ENCODE data around the gene JADE2.
A peak's percentile ranks its signal among the peaks of the same experiment; 100 is the strongest.
"Not testable (repeated sequence)": the region's sequence is repeated elsewhere in the genome, so short reads cannot be mapped to it uniquely, and the experiment has no call there.

Gene JADE2

DNA sequence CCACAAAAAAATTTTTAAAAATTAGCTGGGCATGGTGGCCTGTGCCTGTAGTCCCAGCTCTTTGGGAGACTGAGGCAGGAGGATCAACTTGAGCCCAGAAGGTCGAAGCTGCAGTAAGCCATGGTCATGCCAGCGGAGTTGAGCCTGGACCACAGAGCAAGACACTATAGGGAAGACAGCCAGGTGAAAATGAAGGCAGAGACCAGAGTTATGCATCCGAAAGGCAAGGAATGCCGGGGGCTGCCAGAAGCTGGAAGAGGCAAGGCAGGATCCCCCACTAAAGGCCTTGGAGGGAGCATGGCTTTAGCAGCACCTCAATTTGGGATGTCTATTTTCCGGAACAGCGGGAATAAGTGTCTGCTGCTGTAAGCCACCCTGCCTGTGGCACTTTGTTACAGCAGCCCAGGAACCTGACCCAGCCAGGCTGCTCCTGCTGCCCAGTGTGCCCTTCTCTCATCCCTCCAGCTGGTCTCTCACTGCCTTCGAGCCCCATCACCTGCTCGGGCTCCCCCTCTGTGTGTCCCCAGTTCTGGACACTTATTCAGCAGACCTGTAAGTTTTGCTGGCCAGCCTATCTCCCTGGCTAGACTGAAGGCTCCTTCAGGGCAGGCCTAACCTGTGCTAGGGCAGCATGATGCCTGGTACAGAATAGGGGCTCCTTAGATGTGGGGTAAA, 16.8 kb upstream of the JADE2 start:
- DNase-seq (ENCODE audit: low read depth), result no peak

DNA sequence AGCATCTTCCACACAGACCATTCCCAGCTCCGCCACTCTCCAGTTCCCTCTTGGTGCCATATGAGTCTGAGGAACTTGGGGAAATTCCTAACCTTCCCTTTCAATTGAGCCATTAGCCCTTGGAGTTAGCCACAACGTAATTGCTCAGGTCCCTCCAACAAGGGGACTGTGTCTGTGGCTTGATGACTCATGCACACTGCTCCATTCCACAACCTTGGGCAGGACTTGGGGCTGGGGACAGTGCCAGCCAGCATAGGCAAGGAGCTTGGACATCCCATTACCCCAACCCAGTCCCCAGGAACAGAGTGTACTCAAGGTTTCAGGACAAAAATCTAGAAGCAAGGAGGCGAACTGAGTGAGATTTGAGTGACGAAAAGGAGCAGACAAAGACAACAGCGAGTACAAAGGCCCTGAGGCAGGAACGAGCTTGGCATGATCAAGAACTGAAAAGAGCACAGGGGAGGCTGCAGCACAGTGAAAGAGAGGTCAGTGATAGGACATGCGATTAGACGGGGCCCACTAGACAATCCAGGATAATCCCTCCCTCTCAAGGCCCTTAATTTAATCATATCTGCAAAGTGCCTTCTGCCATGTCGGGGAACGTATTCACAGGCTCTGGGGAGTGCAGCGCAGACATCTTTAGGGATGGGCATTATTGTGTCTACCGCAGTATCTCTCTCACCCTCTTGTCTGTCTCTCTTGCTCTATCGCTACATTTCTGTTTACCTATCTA, 16.0 kb upstream of the JADE2 start:
- DNase-seq (ENCODE audit: low read depth), result no peak

DNA sequence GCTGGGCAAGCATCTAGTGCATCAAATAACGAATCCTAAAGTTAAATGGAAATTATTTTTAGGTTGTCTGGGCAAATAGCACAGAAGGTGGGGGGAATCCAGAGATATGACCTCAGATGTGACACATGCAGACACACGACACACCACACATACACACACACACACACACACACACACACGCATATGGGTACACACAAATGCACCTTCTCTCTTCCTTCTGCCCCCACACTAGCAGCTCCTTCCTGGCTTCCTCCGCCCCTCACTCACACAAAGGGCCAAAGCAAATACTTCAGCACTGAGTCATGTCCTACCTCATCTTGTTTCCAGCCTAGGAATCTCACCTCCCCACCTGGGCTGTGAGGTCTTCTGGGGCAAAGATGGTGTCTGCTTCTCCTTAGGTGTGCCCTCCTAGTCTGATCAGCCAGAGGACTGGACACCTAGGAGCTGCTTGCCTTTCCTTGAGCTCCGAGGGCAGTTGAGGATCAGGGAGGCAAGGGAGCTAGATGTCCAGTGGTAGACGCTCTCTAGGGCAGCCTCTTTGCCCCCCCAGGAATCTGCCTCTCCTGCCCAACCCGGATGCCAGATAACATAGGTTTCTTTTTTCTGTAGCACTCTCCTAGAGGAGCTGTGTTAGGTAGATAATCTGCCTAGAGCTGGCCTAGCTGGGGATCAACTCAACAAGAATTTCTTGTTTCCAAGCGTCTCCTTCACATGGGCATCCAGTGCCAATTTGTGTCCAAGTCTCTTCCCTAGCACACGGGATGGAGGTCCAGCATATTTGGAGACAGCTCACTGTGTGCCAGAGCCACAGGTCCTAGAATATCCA, 14.3 kb upstream of the JADE2 start:
- no peak for DNase-seq (ENCODE audit: low read depth)

DNA sequence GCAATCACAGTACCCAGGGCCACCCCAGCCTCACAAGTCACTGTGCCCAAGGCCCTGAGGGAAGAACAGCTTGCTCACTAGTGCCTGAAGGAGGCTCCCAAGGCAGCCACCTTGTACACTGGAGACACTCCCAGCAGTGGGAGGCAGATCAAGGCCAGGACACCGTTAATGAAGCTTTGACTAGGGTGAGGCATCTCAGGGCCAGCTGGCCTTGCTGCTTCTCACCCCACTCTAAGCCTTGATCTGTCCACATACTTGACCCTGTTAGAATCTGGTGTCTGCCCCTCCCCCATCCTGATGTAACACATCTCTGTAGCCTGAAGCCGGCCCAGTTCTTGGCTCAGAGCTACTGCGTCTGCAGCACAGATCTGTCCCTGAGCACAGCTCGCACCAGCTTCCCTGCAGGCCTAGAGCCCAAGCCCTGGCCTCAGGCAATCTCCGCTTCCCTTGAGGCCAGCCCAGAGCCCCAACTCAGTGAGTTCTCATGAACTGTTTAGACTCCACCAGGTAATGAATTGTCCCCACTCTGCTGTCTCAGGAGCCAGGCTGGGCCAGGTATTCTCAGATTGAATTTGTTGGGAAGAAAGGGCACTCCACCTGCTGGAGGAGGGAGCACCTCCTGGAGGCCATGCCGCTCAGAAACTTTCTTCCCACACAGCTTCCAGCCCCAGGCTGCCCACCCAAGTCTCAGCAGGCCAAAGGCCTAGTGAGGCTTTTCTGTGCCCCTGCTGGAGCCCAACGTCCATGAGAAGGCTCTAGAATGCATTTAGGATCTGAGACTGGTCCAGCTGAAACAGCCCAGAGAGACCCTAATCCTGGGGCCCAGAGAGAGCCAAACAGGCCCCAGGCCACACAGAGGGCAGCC, 13.4 kb upstream of the JADE2 start:
- no peak for DNase-seq (ENCODE audit: low read depth)

DNA sequence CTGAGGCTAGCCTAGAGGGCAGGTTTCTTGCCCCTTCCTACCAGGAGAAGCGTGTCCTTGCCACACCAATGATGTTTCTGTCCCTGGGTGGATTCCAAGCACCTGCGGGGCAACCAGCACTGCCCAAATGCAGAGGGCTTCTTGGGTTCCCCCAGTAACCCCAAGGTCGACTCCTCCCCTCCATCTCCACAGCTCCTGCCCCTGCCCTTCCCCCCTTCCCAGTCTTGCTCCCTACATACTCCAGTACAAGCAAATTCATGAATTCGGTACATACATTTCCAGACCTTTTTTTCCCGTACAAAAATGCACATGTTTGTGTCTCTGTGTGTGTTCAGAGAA, 12.8 kb upstream of the JADE2 start:
- no peak for DNase-seq (ENCODE audit: low read depth)

DNA sequence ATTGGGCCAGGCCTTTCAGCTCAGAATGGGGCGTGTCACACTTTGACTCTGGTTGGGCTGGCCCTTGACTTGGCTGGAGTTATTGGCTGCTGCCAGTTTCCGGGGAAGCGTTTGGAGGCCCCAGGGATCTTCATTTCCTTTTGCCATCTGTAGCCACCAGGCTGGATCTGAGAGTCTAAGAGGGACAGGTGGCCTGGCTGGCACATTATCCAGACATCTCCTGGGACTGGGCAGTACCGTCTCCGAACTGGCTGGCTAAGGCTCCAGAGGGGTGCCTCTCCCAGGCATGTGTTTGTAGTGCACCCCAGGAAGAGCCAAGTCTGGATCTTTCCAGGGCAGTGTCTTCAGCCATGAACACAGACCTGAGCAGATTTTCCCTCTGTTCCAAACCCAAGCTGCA, 9.7 kb upstream of the JADE2 start:
- no peak for DNase-seq (ENCODE audit: low read depth)

DNA sequence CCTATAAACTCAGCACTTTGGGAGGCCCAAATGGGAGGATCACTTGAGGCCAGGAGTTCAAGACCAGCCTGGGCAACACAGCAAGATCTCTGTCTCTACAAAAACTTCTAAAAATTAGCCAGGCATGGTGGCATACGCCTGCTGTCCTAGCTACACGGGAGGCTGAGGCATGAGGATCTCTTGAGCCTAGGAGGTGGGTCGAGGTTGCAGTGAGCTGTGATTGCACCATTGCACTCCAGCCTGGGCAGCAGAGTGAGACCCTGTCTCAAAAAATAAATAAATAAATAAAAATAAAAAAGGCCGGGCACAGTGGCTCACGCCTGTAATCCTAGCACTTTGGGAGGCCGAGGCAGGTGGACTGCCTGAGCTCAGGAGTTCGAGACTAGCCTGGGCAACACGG, 8.5 kb upstream of the JADE2 start:
- not testable (repeated sequence) for DNase-seq (ENCODE audit: low read depth)

DNA sequence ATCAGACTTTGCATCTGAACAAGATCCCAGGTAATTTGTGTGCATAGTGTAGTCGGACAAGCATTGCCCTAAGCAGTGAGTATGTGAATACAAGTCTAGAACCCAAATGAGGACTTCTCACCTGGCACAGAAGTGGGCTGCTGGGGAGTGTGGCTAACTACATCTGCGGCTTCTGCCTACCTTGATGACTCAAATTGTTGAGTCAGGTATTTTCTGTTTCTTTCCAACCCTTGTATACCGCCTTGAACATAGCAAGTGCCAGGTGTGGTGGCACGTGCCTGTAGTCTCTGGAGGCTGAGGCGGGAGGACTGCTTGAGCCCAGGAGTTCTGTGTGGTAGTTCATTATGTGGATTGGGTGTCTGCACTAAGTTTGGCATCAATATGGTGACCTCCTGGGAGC, 7.9 kb upstream of the JADE2 start:
- DNase-seq (ENCODE audit: low read depth), result no peak

DNA sequence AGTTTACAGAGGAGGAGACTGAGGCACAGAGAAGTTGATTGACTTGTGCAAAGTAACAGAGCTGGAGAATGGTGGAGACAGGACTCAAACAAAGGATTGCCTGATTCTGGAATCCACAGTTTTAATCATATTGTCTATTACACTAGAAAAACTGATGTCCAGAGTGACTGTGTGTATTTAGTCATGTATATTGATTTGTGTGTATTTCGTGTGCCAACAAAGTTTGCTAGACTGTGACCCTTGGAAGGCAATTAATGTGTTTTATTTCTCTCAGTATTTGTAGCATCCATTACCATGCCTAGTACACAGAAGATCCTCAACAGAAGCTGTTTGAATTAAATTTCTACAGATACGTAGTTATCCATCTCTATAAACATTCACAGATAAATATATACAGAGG, 5.5 kb upstream of the JADE2 start:
- no peak for DNase-seq (ENCODE audit: low read depth)

DNA sequence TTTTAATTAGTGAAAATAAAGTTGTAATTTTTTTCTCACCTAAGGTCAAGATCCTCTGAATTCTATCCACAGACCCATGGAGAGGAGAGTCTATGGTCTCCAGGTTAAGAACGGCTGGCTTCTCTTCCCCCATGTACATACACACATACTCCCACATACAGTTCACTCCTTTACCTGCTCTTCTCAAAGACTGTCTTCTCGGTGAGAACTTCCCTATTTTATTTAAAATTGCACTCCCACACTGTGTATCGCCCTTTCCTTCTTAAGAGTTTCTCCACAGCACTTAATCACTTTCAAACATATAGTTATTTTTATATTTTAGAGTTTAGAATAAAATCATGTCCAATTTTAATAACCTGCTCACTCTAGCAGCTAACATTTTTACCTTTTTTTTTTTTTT, 3.6 kb upstream of the JADE2 start:
- DNase-seq (ENCODE audit: low read depth), result no peak

DNA sequence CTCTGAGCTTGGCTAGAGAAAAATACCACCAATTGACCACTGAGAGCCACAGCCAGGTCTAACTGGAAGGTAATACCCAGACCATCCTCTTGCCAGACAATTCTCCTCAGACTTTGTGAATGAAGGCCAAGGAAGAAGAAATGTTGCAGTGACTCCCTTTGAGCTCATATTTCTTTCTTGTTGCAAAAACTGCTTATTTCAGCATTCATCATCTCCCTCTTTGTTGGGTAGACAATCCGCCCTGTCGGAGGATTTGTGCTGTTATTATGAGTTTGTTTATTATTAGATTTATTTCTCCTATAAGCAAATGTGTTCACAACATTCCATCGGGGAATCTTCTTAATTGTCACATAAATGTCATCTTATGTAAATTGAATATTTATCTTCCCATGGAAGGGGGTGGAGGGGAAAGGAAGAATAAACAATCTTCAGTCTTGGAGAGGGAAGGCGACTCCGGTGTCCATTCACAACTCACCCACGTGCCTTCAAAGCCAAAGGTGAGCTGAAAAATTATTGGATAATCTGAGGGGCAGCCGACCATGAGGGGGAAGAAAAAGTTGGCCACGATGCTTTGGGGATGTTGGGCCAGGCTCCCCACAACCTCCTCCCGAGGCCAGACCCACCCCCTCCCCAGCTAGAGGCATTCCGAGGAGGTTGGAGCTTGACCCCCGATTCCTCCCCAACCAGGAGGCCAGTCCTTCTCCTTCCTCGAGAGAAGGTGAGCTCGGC, 1.8 kb upstream of the JADE2 start:
- no peak for DNase-seq (ENCODE audit: low read depth)

DNA sequence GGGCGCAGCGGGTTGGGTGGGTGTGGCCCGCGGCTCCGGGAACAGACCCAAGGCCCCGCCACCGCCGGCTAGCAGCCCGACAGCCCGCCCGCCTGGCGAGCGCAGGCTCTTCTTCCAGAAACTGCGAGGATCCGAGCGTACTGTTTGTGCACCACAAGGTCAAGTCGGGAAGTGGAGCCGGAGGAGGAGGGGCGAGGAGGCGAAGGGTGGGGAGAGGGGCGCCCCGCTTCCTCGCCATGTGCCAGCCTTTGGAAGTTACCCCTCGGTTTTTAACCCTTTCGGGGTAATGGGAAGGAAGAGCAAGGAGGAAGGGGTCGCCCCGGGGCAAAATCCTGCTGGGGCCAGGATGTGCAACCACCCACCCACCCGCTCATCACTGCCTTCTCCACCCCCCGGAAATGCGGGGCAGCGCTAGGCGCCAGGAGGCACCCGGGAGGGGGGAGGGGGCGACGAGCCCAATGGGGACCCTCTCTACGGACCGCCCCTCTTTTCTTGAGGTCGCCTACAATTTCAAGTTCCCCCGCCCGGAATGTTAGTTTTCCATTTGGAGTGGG, 1.1 kb upstream of the JADE2 start:
- DNase-seq (ENCODE audit: low read depth), result no peak

DNA sequence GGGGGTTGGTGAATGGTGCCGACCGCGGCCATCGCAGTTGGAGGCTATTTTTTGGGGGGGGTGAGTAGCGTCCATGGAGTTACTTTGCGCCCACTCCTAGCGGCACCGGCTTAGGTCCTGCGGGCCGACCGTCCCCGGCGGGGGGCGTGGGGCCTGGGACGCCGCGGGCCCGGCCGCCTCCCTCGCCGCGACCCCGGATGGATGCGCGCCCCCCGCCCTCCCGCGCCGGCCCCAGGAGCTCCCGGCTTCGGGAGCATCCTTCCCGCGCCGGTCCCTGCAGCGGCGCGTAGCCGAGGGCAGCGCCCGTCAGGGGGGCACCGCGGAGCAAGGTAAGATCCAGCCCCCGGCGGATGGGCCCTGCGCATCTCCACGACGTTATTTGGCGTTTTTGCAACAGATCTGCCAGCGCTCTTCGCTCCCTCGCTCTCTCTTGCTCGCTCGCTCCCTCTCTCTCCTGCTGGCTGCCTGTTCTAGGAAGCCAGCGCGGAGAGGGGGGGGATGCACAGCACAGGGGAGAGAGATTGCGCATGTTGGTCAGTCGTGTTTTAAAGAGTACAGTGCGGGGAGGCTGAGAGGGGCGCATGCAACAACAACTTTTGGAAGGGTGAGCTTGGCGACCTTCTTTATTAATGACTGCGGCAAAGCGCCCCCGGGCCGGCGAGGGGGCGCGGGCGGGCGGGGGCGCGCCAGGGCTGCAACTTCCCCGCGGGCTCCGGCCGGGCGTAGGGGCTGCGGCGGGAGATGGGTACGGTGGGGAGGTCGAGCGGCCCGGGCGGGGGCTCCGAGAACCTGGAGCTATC, 413 bp downstream of the JADE2 start:
- no peak for DNase-seq (ENCODE audit: low read depth)

DNA sequence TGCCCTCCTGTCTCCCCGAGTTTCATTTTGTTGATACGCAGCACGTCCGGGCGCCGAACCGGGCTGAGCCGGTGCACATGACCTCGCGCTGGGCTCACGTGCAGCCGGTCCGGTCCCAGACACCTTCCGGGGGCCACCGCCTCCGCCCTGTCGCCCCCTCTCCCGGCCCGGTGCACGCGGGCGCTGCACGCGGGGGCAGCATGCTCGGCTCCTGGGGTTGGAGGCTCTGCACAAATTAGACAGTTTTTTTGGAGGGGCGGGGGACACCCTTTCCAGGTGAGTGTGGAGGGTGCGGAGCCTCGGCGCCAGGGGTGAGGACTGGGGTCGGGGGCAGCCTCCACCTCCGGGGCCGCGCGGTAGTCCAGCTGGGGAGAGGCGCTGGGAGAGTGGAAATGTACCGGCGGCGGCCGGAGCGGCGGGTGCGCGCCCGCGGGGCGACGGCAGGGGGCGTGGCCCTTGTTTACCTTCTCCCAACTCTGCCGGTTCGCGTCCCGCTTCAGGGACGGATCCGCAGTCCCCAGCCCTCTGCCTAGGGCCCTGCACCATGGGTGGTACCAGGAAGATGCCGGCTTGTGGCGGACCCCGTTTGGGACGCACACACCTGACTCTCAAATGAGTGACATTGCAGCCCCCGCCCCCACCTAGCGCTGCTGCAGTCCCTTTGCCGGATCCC, 1.1 kb downstream of the JADE2 start:
- no peak for DNase-seq (ENCODE audit: low read depth)

DNA sequence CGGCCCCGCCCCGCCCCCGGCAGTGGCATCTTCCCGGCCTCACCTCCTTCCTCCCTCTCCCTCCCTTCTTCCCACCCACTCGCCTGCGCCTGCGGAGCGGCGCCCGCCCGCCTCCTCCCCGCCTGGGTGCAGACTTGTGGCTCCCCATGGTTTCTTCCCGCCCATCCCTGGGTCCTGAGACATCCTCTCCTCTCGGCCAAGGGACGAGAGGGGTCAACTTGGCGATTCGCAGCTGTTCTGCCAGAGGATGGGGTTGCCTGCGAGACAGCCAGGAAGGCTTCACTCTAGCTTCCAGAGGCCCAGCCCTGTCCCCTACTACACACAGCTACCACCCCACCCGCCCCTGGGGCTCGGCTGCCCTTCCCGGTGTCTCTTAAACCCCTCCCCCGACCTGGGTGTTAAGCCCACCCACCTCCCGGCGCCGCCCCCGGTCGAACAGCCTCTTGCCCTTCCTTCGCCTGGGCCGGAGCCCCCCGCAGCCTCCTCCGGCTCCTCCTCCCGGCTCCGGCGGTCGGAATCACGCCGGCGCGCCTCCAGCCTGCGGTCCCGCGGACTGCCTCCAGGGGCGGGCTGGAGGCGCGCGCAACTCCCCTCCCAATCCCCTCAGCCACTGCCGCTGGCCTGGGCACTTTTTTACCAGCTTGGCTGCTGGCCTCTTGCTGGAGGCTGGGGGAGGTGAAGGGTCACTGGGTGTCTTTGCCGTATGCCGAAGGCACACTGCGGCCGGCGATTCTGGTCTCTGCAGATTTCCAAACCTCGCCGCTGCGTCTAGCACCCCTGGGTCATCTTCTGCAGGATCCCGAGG, 1.9 kb downstream of the JADE2 start:
- peak; percentile 73 for DNase-seq (ENCODE audit: low read depth)

DNA sequence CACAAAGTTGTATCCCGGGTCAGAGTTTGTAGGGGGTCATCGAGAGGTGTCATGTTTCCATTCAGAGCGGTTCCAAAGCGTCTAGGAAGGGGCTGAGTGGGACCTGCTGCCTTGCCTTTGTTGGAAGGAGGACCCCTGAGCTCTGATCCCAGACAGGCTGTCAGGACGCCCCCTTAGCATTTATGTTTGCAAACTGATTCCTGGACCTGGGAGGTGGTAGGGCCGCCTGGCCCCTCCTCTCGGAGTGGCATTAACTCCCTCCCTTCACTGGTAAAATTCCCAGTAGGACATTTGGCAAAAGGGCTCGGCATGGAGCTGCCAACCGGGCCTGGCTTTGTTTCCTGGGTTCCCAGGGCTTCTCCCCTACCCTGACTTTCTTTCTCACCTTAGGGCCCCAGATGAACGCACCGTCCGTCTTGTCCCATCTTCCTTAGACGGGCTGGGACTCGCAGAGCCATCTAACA, 2.5 kb downstream of the JADE2 start:
- DNase-seq (ENCODE audit: low read depth), result no peak

DNA sequence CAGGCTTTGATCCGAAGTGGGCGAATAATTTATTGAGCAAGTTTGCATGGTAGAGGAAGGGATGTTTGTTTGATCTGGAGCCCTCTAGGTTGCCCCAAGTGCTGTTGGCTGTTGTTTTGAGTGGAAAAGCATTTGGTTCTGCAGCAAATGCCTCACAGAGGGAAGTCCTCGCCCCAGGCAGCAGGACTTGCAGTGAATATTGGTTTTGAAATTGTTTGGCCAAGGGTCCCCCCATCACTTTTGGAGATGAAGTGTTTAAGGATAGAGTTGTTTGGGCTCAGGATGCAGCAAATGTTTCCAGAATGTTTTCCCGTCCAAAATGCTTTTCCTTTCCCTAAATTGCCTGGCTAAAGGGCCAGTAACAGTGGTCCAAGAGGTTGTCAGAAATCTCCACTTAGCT, 3.1 kb downstream of the JADE2 start:
- DNase-seq (ENCODE audit: low read depth), result no peak

DNA sequence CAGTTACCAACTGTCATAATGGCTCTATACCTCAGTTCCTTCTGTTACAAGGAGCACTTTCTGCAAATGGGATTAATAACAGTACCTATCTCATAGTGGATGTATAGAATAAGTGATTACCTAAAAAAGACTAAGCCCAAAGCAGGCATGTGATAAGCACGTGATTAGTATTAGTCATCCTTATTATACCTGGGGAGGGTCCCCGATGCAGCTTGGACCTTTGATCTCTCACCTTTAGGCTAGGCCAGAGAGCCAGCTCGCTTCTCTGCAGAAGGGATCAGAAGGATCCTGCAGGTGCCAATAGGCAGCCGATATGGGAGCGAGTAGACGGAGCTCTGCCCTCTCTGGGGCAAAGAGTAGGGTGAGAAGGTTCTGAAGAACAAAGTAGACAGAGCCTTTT, 4.0 kb downstream of the JADE2 start:
- no peak for DNase-seq (ENCODE audit: low read depth)
